Sigmoid colon (tissue), 7 donors: ENCODE data around the gene TSKU. TPM values are rescaled to one million over a fixed set of nuclear protein-coding genes. Genes with fewer than 3 reads are reported as not detected.

Experiments
- DNase-seq: peaks from one replicate; pipeline ENCODE4 v3.0.0-alpha.2; 2019
- H3K27ac ChIP-seq, 4 donors: fragments of 200-600 bp; sonication (generic); one replicate each; pipeline ENCODE4 v1.5.1; 2016 to 2019; ENCODE audit warnings: mild to moderate bottlenecking in 1 of 4
- H3K27me3 ChIP-seq, 3 donors: fragments of 200-600 bp; sonication (generic); one replicate each; pipeline ENCODE4 v1.5.1; 2019; ENCODE audit warnings: mild to moderate bottlenecking in 1 of 3
- H3K36me3 ChIP-seq, 4 donors: fragments of 200-600 bp; sonication (generic); one replicate each; pipeline ENCODE4 v1.5.1; 2016 to 2019
- H3K4me1 ChIP-seq, 4 donors: fragments of 200-600 bp; sonication (generic); one replicate each; pipeline ENCODE4 v1.5.1; 2017 to 2019
- H3K4me3 ChIP-seq, 4 donors: fragments of 200-600 bp; sonication (generic); one replicate each; pipeline ENCODE4 v1.5.1; 2017 to 2019; ENCODE audit warnings: mild to moderate bottlenecking in 2 of 4, moderate library complexity in 1 of 4
- H3K9me3 ChIP-seq, 4 donors: fragments of 200-600 bp in 3 of 4; sonication (generic) in 3 of 4; one replicate each; pipeline versions ENCODE4 v1.5.1 to v1.6.1; 2013 to 2019
- EP300 ChIP-seq, 4 donors: sonication (generic); formaldehyde crosslinking; IDR thresholded peaks; one replicate each; pipeline ENCODE4 v1.6.1; 2017; ENCODE audit warnings: antibody characterized with exemption in 4 of 4
- POLR2A ChIP-seq, 2 donors: fragments of 450-650 bp; IDR thresholded peaks; one replicate each; pipeline ENCODE4 v1.6.1; 2016; ENCODE audit warnings: antibody characterized with exemption in 2 of 2, mild to moderate bottlenecking in 2 of 2, moderate library complexity in 2 of 2
- POLR2AphosphoS5 ChIP-seq, 4 donors: sonication (generic); formaldehyde crosslinking; IDR thresholded peaks; one replicate each; pipeline ENCODE4 v1.6.1; 2017; ENCODE audit warnings: antibody characterized with exemption in 4 of 4
- WGBS, 2 donors: extraction: QIAGEN DNeasy Blood & Tissue Kit; methylation state at CpG; one replicate each; pipeline ENCODE4 v1.1.7; 2013; 5-methylcytosine and 5-hydroxymethylcytosine counted together
- intact Hi-C: fragments of 100-400 bp; cut with DNase I; formaldehyde crosslinking; loops from one replicate; pipeline ENCODE4 v1.15.1; 2023
- polyA plus RNA-seq, 3 donors: library from polyadenylated mRNA; stranded (reverse); fragments of 200-250 nt; gene quantifications; one replicate each; pipeline ENCODE4 v1.2.3, GENCODE V29; 2013
- total RNA-seq, 4 donors: library from RNA; depleted of rRNA; stranded (reverse); fragments of >200 nt; gene quantifications; one replicate each; pipeline ENCODE4 v1.1.0, GENCODE V29; 2016
- TF ChIP-seq, protein P1 (sequence below), 4 experiments: fragments of 450-650 bp in 3 of 4; fragments of 200-600 bp in 1 of 4; IDR thresholded peaks; one replicate each; pipeline ENCODE4 v1.5.1; 2016 to 2019; ENCODE audit warnings: antibody characterized with exemption in 4 of 4, mild to moderate bottlenecking in 3 of 4, moderate library complexity in 2 of 4
- donor health status: healthy with polysubstance abuse.
- donor health status: Bipolar disorder and iron deficiency.
- donor health status: healthy.

TSKU gene
- total and polyA plus RNA-seq, 7 donors: 12.8 to 24.6 (median 20.4) TPM

DNA sequence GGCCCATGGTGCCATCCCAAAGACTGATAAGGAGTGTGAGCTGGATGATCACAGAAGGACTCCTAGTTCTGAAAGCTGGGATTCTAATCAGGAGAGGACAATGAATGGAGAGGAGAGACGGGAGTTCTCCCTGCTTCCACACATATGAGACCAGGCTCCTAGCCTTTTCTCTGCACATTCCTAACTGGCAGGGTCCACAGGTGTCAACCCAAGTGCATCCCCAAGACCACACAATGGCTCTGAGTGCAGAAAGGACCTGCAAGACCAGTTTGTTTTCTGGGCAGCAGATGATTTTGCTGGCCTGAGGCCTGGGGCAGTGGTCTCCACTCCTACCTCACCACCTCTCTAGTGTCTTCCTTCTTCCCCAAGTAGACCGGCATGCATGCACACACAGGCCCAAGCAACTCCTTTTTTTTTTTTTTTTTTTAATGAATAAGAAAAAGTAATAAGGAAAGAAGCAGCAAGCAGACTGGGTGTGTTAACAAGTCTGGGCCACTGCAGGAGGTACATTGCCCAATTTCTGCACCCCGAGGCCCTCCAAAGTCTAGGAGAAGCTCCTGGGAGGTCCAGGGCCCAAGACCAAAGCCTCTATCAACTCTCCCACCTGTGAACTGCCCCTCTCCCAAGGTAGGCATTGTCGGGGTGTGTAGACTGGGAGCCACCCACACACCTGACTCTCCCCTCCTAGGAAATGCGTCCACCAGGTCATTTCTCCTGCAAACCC lies 1.2 kb upstream of the TSKU start:
- intact Hi-C loops: loop anchor here (5.0 kb wide), 1 partner anchor 45 kb away; no protein-coding TSS in a partner anchor
- TF ChIP-seq, protein P1, sequence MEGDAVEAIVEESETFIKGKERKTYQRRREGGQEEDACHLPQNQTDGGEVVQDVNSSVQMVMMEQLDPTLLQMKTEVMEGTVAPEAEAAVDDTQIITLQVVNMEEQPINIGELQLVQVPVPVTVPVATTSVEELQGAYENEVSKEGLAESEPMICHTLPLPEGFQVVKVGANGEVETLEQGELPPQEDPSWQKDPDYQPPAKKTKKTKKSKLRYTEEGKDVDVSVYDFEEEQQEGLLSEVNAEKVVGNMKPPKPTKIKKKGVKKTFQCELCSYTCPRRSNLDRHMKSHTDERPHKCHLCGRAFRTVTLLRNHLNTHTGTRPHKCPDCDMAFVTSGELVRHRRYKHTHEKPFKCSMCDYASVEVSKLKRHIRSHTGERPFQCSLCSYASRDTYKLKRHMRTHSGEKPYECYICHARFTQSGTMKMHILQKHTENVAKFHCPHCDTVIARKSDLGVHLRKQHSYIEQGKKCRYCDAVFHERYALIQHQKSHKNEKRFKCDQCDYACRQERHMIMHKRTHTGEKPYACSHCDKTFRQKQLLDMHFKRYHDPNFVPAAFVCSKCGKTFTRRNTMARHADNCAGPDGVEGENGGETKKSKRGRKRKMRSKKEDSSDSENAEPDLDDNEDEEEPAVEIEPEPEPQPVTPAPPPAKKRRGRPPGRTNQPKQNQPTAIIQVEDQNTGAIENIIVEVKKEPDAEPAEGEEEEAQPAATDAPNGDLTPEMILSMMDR (IDR thresholded peaks at IDR 0.05): no peak
- TF ChIP-seq EP300 (IDR thresholded peaks at IDR 0.05): no peak
- no peak for TF ChIP-seq POLR2A (IDR thresholded peaks at IDR 0.05)
- TF ChIP-seq POLR2AphosphoS5 (IDR thresholded peaks at IDR 0.05): no peak
- Histone ChIP-seq H3K4me1 (peaks cover 0 to 23% (median 20%) of the 10 kb centered on the region in 4 donors), H3K36me3 (no peaks in the 10 kb centered on the region), H3K27ac (peak overlapping the region; percentile 80 to 89 (median 82)), H3K9me3 (no peaks in the 10 kb centered on the region), H3K4me3 (peak overlapping the region; percentile 58 to 80 (median 76)), H3K27me3 (no peaks in the 10 kb centered on the region)
- 14 to 67% methylated on average over 5 of the region's 5 CpGs for WGBS, 2 donors
- DNase-seq: no peak

DNA sequence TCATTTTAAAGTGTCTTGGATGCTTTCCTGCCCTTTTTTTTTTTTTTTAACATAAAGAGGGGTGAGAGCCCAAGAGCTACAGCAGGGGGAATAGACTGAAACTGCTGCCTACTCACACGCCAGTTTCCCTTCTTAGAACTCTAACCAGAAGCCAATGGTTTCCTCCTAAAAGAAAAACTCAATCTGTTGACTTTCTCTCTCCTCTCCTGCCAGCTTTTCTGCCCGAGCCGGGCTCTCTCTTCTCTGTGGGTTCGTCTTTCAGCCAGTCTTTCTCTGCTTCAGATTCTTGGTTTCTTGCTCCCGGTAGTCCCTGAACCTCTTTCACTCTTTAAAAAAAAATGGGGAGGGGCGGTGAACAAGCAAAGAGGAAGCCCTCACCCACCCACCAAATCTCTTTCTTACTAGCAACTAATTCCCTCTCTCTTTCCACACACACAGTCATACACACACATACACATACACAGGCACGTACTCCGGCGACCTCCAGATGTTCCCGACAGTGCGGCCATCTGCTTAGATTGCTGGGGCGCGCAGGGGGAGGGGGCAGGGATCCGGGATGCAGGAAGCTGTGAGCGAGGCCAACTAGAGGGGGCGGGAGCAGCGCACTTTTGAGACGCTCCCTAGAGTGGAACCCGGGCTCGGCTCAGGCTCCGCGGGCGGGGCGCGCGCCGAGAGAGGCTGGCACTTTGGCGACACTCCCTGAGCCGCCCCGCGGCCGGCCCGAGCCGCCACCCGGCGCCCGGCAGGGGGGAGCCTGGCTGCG lies 444 bp upstream of the TSKU start:
- no peaks in the 10 kb centered on the region for H3K9me3 ChIP-seq
- H3K4me3 ChIP-seq: peak overlapping the region; percentile 58 to 80 (median 76)
- TF ChIP-seq, protein P1 (IDR thresholded peaks at IDR 0.05): no peak
- TF ChIP-seq POLR2AphosphoS5 (IDR thresholded peaks at IDR 0.05): peak; percentile 47 to 66 (median 56)
- no peak for TF ChIP-seq POLR2A (IDR thresholded peaks at IDR 0.05)
- TF ChIP-seq EP300 (IDR thresholded peaks at IDR 0.05): no peak
- peak; percentile 95 for DNase-seq
- H3K36me3 ChIP-seq: no peaks in the 10 kb centered on the region
- intact Hi-C loops: loop anchor here (5.0 kb wide), 1 partner anchor 45 kb away; no protein-coding TSS in a partner anchor
- WGBS, 2 donors: 1% methylated on average over 38 of the region's 38 CpGs
- H3K4me1 ChIP-seq: peaks cover 0 to 23% (median 20%) of the 10 kb centered on the region in 4 donors
- no peaks in the 10 kb centered on the region for H3K27me3 ChIP-seq
- peak overlapping the region; percentile 80 to 89 (median 82) for H3K27ac ChIP-seq

DNA sequence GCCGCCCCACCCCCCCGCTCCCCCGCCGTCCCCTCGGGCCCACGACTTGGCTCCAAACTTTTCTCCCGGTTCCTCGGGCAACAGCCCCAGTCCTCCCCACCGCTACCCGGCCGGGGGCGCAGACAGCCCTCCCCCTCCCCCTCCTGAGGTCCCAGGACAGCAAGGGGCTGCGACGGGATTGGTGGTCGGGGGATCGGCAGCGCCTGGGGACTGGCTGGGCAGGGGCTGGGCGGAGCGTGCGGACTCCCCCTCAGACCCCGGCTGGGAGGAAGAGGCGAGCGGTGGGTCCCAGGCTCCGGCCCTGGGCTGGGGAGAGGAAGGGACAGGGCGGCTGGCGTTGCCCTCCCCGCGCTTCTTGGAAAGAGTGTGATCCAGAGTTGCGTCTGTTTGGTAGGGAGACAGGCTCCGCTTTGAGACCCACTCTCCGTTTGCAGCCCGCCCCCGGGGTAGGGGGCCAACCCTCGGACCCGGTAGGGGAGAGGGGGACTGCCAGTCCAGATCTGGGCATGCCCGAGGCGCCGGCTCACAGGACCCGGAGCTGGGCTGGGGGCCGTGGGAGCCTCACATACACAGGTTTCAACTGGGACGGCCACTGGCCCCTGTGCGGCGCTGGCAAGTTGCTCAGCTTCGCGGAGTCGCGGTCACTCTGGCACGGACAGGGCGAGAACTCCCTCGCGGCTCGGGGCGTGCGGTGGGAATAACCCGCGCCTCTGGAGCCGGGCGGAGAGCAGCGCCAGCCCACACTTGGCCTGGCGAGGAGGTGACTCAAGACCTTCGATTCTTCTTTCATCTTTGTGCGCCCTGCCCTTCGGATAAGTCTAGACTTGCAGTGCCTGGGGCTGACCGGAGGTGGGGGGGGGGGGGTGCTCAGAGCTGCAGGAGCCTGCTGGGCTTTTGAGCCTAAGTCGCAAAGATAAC lies 999 bp downstream of the TSKU start:
- H3K9me3 ChIP-seq: no peaks in the 10 kb centered on the region

DNA sequence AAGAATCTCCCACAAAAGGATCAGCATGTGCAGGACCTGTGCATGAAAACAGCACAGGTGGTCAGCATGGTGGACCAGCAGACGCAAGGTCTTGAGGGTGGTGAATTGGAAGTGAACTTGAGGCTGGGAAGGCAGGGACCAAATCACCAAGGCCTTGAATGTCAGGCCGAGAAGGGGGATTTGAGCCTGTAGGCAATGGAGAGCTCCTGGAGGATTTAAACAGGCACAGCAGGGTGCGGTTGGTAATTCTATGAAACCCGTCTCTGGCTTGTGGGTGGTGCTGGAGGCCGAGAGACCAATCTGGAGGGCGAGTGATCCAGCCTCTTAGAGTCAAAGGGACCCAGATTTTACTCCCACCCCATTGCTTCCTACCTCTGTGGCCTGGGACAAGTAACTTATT lies 2.4 kb downstream of the TSKU start:
- intact Hi-C loops: no loop called here
- TF ChIP-seq EP300 (IDR thresholded peaks at IDR 0.05) (no peak), POLR2A (IDR thresholded peaks at IDR 0.05) (no peak)
- Histone ChIP-seq H3K27me3 (no peaks in the 10 kb centered on the region), H3K4me1 (peaks cover 0 to 23% (median 20%) of the 10 kb centered on the region in 4 donors), H3K27ac (peak overlapping the region in 1 of 4 donors; percentile 12), H3K36me3 (no peaks in the 10 kb centered on the region), H3K4me3 (no peak overlapping the region), H3K9me3 (no peaks in the 10 kb centered on the region)
- DNase-seq: no peak
- WGBS, 2 donors: 34 to 83% methylated on average over 6 of the region's 6 CpGs

More for the DNA sequence above, 999 bp downstream of the TSKU start:
- peak overlapping the region; percentile 58 to 80 (median 76) for H3K4me3 ChIP-seq
- peak; percentile 81 for DNase-seq
- TF ChIP-seq, protein P1 (IDR thresholded peaks at IDR 0.05): no peak
- TF ChIP-seq EP300 (IDR thresholded peaks at IDR 0.05): no peak
- peak in 1 of 4 donors; percentile 16 for TF ChIP-seq POLR2AphosphoS5 (IDR thresholded peaks at IDR 0.05)
- TF ChIP-seq POLR2A (IDR thresholded peaks at IDR 0.05): peak in 1 of 2 donors; percentile 9
- H3K36me3 ChIP-seq: no peaks in the 10 kb centered on the region
- H3K27ac ChIP-seq: peak overlapping the region; percentile 80 to 89 (median 82)
- intact Hi-C loops: loop anchor here (5.0 kb wide), 1 partner anchor 47 kb away; no protein-coding TSS in a partner anchor
- H3K27me3 ChIP-seq: no peaks in the 10 kb centered on the region
- H3K4me1 ChIP-seq: peaks cover 0 to 23% (median 20%) of the 10 kb centered on the region in 4 donors
- 2 to 8% methylated on average over 65 of the region's 65 CpGs for WGBS, 2 donors
